HG02610 (cell line): ENCODE results near the gene EPHA10.
"Not testable (repeated sequence)": the region's sequence is repeated elsewhere in the genome, so short reads cannot be mapped to it uniquely, and the experiment has no call there.

Experiments
- ATAC-seq: cut with Tn5 transposase; IDR thresholded peaks from one replicate; pipeline ENCODE4 v1.9.1; 2021; ENCODE audit warnings: mild to moderate bottlenecking, moderate library complexity; ENCODE audit not compliant: unreplicated experiment

The EPHA10 gene

DNA sequence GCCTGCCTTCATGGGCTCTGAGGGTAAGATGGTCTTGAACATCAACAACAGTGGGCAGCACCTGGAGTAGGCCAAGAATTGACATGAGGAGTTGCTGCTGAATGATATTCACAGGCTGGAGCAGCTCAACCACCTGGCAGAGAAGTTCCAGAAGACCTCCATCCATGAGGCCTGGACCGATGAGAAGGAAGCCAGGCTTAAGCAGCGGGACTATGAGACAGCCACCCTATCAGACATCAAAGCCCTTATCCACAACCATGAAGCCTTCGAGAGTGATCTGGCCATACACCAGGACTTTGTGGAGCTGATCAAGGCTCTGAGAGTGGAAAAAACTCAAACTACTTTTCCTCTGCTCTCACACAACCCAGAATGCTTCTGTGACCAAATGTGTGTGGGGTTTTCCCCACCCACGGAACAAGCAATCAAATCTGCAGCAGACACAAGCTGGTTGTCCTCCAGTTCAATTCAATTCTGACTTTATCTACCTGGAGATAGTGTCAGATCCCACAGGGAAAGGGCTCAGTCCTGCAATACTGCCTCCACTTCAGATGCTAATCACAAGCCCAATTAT, 12.1 kb upstream of the EPHA10 start:
- ATAC-seq = no peak

DNA sequence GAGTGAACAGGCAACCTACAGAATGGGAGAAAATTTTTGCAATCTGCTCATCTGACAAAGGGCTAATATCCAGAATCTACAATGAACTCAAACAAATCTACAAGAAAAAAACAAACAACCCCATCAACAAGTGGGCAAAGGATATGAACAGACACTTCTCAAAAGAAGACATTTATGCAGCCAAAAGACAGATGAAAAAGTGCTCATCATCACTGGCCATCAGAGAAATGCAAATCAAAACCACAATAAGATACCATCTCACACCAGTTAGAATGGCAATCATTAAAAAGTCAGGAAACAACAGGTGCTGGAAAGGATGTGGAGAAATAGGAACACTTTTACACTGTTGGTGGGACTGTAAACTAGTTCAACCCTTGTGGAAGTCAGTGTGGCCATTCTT, 6.5 kb upstream of the EPHA10 start:
- not testable (repeated sequence) for ATAC-seq

DNA sequence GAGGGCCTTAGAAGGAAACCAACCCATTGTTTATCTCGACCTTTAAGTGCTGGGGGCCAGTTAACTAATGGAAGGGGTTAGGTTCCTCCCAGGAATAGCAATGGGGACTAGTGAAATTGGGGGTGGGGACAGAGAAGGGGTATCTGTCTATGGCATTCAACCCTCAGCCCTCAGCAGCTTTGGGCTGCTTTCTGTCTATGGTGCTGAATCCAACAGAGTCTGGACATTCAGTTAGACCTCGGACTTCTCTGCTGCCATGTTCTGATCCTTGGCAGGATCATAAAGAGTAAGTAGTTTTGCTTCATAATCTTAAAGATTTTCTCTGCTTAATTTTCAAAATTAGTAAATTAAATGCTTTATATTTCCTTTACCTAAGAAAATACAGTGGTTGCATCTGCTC, 2.6 kb upstream of the EPHA10 start:
- ATAC-seq = no peak

DNA sequence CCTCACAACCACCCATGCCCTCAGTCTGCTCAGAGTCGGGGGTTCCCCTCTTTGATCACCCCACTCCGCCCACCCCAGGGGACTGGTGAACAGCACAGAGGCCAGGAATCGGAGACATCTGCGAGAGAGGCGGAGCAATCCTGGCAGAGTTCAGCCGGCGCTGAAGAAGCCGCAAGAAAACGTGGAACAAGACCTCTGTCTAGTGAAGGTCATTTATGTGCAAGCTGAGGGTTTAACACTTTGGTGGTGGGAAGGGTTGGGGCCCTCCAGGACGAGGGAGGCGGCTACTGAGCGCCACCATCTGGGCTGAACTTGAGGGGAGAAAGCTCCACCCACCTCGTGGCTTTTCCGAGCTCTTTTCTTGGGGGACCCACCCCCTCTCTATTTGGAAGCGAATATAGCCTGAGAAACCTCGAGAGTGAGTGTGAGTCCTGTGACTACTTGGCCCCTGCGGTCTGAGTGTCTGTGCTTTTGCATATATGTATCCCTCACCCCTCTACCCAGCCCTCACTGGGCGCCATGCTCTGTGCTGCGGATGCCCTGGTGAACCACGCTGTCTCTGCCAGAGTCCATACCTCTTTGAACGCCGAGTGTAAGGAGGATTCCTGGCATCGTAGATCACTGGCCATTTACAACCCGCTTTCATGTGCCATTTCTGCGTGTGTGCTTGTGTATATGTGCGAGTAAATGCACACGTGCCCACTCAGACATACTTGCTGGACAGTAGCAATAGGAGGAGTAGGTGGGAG, 1.2 kb upstream of the EPHA10 start:
- no peak for ATAC-seq

DNA sequence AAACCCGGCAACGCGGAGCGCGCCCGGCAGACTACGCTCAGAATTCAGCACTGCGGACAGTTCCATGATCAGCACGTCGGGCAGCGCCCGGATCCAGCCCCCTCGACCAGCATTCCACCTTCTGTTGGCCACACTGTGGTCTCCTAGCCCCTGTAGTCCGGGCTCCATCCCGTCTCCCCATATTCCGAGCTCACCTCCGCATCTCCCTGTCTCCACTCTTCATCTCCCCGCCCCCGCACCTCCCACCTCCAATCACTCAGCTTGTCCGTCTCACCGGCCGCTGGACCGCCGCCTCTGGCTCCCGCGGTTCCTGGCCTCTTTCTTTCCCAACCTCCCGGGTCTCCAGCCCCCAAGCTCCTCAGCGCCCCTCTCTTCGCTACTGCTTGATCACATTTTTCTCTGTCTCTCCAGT, 500 bp downstream of the EPHA10 start:
- ATAC-seq = no peak

DNA sequence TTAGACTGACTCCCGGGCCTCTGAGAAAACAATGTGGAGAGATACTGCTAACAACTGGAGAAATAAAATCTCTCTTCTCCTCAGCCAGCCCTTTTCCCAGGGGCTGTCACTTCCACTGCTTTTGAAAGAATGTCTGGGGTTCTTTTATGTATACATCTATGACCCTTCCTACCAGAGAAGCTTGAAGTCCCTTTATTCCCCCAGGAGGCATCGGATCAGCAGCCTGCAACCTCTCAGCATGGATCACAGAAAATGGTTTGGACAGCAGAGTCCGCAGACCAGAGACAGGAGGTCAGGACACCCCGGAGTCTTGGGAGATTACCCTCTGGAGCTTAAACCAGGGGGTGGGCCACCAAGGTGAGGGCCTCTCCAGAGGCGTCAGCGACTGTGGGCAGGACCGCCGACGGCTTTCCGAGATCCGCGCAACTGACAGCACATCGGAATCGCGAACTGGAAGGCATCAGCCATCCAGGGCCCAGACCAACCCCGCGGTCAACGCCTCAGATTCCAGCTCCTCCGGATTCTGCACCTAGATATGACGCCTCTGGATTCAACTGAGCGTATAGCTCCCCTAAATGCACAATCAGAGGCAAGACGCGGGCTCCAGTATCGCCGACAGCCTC, 1.0 kb downstream of the EPHA10 start:
- no peak for ATAC-seq

DNA sequence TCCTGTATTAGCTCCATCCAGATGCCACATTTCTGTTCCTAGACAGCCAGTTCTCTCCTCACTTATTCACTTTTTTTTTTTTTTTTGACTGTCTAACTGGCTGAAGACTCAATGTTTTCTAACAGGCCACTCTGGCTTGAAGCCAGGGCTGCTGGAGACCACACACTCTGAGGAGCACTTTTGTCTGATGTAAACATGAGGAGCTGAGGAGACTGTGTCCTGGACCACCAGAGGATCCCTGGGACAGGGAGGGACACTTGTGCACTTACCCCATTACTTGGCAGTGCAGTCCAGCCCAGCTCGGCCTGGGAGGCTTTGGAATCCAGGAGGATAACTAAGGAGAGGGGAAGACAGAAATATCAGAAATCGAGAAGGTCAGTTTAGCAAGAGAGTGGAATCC, 2.4 kb downstream of the EPHA10 start:
- no peak for ATAC-seq

DNA sequence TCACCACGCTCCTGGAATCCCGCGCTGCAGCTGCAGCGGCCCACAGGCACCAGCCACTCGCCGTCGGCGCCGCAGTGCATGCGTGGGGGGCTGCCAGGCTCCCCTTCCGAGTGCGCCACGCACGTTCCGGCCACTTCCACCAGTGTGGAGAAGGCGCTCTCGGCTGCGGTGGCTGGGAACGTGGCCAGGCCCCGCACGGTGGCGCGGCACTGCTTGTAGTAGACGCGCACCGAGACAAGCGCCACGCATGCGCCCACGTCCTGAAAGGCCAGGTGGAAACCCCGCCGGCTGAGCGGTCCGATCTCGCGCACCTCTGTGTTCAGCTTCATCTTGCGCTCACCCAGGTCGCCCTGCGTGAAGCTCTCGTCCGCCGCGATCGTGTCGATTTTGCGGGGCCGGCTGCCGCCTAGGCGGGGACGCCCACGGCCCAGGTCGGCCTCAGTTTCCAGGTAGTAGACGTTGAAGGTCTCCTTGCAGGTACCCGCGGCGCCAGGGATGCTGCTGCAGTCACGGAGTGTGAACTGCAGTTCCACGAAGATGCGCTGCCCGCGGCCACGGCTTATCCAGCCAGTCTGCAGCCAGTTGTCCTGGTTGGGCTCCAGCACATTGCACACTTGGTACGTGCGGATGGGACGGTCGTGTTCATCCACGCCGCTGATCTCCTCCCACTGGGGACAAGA, 3.4 kb downstream of the EPHA10 start:
- no peak for ATAC-seq

DNA sequence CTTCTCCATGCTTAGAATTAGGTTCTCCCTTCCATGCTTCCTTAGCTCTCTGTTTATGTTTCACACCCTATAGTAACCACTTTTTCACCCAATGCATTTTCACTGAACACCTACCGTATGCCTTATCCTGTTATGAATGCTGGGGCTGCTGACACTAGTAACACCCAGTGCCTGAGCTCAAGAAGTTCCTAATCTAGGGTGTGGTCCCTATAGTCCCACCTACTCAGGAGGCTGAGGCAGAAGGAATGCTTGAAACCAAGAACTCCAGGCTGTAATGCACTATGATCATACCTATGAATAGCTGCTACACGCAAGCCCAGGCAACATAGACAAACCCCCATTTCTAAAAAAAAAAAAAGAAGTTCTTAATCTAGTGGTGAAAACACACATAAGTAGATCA, 5.5 kb downstream of the EPHA10 start:
- ATAC-seq = no peak

DNA sequence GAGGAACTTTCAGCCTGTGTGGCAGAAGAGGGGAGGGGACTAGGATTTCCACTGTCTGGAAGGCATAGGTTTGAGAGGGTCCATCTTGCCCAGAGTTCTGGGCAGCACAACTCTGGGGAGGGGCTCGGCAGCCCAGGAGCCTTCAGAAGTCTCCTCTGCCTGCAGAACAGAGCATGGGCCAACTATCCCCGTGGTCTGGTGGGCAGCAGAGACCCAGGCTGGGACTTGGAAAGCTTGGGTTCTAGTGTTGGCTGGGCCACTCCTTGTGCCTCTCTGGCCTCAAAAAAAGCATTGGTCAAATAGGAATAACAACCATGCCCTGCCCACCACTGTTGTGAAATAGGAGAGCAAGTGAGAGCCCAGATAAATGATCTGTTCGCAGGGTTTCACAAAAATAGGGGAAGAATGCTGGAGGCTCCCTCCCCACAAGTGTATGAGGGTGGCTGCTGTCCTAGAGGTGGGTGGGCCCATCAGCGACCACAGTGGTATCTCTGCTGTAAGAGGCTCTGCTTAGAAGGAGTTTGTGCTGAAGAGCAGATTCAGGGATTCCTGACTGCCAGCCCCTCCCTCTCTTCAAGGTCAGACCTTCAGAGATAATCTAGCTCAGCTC, 8.9 kb downstream of the EPHA10 start:
- no peak for ATAC-seq

DNA sequence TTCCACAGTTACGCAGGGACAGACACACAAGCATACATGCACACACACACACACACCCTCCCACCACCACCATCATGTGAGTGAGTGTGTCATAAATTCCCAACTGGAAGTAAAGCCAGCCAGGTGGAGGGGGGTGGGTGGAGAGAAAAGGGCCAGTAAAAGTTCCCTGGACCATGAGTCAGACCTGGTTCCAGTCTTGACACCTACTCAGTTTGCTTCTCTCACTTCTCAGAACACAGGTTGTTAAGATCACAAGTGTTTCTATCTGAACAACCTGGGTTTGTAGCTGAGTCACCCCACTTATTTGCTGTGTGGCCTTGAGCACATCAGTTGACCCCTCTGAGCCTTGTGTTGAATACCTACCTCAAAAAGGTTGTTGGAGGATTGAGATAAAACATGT, 9.6 kb downstream of the EPHA10 start:
- ATAC-seq = no peak

DNA sequence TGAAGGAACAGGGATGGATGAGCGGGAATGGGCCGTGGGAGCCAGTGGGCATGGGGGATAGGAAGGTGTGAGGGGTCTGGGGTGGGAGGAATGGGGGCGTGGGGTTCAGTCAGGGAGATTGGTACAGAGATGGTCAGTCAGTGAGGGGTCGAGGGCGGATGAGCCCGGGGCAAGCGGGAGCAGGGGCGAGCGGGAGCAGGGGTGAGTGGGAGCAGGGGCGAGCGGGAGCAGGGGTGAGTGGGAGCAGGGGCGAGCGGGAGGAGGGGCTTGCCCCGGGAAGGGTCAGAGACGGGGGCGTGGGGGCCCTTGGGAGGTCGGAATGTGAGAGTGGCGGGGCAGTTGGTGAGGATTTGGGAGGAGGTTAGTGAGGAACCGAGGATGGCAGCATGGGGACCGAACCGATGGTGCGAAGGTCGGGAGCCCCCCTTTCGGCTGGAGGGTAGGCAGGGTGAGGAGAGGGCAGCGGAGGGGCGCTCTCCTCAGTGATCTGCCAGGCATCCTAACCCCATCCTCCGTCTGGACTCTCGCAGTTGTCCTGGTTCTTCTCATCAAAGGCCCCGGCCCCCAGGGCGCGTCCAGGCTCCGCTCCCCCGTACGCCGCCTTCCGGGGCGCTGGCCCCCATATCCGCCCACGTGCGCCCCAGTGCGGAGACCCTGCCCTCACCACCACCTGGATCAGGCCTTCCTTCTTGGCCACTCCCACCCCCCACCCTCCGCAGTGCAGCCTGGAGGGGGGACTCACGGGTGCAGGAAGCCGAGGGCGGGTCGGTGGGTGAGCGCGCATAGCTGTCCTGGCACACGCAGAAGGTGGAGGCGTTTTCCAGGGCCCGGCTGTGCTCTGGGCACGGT, 11.2 kb downstream of the EPHA10 start:
- no peak for ATAC-seq

DNA sequence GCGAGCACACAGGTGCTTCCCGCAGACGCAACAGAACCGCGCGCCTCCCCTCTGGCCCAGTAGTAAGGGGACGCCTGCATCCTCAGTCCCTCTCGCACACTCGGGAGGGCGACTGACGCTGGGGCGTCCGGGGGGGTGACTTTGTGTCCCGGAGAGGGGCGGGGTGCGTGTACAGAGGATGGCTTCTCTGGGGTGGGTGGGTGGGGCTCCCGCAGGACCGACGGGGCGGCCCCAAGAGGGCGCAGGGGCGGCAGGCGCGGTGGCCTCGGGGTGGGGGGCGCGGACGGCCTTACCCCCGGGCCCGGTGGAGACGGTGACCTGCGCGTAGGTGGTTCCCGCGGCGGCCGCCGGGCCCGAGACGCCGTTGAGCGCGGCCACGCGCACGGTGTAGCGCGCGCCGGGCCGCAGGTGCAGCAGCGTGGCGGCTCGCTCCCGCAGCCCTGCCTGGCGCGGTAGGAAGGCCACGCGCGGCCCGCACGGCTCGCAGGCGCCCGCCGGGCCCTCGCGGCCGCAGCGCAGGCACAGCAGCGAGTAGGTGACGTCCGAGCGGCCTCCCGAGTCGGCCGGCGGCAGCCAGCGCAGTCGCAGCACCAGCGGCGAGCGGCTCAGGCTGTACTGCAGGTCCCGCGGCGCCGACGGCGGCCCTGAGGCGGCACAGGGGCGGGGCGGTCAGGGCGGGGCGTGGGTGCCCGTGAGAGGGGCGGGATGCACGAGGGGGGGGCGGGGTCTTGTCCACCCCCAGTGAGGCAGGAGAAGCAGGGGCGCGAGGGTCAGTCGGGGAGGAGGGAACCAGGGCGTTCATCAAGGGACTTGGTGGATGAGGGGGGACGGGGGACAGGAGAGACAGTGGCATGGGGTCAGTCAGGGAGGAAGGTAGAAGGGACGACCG, 12.1 kb downstream of the EPHA10 start:
- no peak for ATAC-seq

DNA sequence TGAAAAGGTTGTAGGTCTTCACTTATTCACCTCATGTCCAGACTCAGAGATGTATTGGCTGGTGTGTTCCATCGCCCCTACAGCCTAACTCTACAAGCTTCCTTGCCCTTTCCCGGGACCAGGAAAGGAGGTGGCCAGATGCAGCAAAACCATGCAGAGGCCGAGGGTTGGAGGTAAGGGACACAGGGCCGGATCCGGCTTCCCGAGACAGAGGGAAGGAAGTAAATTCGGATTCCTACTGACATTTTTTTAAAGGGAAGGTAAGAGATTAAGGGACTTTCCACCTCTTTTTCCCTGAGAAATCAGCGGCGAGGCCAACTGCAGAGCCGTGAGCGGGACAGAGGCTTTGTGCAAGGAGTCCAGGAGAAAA, 12.7 kb downstream of the EPHA10 start:
- no peak for ATAC-seq

DNA sequence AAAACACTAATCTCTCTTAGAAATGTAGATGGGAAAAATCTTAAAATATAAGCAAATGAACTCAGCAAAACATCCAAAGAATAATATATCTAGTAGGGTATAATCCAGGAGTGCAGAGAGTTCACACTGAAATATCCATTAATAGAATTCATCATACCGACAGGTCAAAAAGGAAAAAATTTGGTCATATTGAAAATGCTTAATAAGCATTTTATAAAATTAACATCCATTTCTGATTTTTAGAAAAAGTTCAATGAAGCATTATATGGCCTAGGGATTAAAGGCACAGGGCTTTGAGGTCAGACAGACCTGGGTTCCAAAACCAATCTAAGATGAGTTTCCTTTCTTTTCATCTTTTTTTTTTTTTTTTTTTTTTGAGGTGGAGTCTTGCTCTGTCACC, 16.4 kb downstream of the EPHA10 start:
- no peak for ATAC-seq

DNA sequence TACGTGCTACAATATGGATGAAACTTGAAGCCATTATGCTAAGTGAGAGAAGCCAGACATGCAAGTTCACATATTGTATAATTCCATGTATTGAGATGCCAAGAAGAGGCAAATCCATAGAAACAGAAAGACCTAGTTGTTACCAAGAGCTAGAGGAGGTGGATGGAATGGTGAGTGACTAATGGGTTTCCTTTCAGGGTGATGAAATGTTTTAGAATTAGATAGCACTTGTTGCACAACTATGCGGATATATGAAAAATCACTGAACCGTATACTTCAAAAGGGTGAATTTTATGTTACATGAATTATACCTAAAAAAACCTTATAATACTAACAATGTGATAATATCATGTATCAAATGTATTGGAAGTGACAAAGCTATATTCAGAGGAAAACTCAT, 18.1 kb downstream of the EPHA10 start:
- no peak for ATAC-seq

DNA sequence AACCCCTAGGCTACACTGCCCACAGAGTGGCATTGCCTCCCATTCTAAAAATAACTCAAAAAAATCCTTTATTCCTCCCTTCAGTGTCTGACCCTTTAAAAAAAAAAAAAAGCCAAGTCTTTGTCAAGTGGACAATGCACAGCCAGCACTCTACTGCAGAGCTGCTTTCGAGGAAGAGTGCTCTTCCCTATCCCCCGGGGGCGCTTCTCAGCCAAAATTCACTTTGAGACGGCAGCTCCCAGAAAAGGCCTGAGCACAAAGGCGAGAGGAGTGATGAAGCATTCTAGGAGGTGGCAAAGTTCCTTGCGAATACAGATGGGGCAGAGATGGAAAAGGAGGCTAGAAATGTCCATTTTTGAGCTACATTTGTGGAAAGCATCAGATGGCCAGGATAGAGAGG, 23.3 kb downstream of the EPHA10 start:
- ATAC-seq = no peak

DNA sequence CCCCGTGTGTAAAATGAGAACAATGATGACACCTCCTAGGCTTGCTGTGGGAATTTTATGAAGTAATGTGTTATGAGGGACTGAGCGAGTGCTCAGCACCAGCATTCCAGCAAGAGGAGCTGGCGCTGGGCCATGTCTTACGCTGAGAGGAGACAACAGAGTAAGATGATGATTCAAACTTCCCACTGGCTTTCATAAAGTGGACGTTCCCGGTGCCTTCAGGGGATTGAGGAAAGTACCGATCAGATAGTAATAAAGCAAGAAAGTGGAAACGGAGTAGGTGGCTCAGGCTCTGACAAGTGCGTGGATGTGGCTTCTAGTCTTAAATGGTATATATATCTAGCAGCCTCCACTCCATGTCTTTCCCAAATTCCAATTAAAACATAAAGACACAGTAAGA, 23.8 kb downstream of the EPHA10 start:
- no peak for ATAC-seq

DNA sequence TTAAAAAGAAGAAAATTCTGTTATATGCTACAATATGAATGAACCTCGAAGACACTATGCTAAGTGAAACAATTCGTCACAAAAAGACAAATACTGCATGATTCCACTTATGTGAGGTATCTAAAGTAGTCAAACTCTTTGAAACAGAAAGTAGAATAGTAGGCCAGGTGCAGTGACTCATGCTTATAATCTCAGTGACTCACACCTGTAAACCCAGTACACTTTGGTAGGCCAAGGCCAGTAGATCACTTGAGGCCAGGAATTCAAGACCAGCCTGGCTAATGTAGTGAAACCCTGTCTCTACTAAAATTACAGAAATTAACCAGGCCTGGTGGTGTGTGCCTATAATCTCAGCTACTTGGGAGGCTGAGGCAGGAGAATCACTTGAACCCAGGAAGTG, 25.7 kb downstream of the EPHA10 start:
- no peak for ATAC-seq

DNA sequence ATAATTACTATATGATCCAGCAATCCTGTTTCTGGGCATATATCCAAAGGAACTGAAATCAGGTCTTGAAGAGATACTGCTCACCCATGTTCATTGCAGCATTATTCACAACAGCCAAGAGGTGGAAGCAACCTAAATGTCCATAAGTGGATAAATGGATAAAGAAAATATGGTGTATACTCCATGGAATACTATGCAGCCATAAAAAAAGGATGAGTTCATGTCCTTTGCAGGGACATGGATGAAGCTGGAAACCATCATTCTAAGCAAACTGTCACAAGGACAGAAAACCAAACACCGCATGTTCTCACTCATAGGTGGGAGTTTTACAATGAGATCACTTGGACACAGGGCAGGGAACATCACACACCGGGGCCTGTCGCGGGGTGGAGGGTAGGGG, 26.3 kb downstream of the EPHA10 start:
- ATAC-seq = not testable (repeated sequence)
